GM19328 (cell line): Measurements from ENCODE around the gene SPOCK1.
"Not testable (repeated sequence)": the region's sequence is repeated elsewhere in the genome, so short reads cannot be mapped to it uniquely, and the experiment has no call there.

Experiments
- ATAC-seq: cut with Tn5 transposase; IDR thresholded peaks from one replicate; pipeline ENCODE4 v1.9.1; 2021; ENCODE audit warnings: mild to moderate bottlenecking, moderate library complexity; ENCODE audit not compliant: unreplicated experiment

Gene SPOCK1

DNA sequence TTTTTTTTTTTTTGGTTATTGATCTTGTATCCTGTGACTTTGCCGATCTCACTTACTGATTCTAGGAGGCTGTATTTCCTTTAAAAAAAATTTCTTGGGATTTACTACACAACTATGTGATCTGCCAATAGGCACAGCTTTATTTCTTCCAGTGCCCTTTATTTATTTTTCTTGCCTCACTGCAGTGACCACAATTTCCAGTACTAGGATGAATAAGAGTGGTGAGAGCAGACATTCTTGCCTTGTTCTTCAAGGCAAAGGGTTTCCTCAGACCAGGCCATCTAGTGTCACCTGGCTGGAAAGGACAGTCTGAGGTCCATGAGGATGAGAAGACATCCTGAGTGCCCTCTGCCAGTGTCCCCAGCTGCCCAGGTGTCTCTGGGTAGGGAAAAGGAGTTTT is 265.4 kb downstream of the SPOCK1 start:
- ATAC-seq = no peak

DNA sequence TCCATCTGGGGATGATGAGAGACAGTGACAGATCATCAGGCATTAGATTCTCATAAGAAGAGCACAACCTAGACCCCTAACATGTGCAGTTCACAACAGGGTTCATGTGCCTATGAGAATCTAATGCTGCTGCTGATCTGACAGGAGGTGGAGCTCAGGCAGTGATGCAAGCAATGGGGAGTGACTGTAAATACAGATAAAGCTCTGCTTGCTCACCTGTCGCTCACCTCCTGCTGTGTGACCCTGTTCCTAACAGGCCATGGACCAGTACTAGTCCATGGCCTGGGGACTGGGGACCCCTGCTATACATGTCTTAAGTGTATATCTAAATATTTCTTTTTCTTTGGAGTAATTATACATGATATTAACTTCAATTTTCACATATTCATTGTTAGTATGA is 265.8 kb downstream of the SPOCK1 start:
- ATAC-seq = not testable (repeated sequence)

DNA sequence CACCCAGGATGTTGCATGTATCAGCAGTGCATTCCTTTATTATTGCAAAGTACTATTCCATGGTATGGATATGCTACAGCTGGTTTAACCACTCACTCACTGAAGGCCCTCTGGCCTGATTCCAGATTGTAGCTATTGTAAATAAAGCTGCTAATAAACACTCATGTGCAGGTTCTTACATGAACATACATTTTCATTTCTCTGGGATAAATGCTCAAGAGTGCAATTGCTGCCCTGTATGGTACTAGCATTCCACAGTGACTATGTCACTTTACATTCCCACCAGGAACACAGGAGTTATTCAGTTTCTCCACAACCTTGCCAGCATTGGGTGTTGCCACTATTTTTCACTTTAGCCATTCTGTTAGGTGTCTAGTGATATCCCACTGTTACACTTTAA is 267.6 kb downstream of the SPOCK1 start:
- ATAC-seq = no peak

DNA sequence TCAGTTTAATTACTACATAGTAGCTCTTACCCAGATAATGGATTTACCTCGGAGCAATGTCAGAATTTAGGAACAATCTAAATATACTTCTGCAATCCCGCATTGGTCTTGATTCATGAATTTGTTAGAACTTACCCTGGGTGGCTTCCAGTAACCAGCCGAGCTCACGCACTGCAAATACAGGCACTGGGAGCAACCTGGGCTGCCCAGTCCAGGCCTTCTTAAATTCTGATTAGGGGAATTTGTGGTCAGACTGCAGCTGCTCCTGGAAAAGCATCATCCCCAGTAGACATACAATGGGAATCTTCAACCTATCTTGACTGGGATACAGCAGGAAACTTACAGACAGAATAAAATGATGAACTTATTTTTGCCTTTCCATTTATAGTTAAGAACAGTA is 270.3 kb downstream of the SPOCK1 start:
- no peak for ATAC-seq

DNA sequence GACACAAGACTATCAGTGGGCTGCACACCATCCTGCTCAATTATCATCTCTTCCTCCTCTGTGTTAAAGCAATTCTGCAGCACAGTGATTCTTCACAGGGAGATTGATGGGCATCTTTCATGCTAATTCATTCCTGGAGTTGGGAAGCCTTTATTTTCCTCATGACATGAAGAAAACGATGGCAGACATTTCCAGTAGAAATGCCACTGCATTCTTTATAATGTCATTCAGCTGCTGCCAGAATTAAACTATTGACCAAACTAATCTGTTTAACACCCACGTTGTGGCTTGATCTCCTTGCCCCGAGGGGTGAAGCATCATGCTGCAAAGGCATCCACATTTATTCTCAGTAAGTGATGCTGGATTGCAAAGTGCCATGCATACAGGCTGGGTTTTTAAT is 273.0 kb downstream of the SPOCK1 start:
- ATAC-seq = no peak

DNA sequence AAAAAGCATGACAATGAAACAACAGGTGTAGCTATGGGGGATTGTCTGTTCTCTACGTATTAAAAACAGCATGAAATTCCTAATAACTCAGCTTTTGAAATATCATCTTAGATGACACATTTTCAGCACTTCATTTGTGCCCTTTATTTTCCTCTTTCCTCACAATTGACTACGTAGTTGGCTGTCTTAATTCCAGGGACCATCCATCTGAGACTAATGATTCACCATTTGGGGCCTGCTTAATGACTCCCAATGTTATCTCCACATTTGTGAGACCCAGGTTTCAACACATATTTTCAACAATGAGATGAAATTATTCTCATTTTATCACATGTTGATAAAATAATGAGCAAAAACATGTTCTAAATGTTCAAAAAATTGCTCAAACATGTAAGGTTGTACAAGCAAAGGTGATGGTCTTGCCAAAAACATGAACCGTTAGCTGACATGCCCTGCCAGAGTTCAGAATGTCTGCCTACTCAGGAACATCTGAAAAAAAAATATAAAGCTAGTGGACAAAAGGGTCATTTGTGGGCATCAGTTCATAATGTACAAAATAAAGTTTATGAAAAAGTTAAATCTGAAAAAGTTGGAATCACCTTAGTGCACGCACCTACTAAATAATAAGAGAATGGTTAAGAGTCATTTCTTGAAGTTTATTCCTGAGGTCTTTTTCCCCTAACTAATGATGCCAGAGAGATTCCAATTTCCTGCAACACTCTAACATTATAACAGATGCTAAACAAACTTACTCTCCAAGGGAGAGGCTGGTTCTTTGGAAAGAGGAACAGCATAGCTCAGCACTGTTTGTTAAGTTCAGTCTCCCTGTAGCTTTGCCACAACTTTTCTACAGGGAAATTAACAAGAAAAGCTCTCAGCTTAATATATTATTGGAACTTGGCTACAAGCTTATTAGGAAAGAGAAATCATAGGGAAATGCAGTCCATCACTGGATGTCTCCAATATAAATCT is 275.5 kb downstream of the SPOCK1 start:
- ATAC-seq = no peak

DNA sequence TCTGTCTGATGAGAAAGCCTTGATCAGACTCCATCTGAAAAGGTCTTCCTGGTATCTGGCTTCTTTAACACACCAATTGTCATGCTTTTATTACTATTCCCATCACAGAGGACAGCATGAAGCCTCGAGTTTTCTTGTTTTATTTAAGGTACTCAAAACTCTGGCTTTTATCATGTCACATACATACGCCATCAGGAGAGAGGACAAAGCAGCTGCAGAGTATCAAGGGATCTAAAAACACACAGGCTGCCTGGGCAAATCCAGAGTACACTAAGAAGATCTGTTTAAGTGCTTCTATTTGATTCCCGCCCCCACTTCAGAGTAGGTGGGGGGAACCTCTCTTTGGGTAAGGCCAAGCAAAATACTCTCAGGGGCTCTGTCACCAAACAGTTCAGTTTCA is 277.2 kb downstream of the SPOCK1 start:
- ATAC-seq = no peak

DNA sequence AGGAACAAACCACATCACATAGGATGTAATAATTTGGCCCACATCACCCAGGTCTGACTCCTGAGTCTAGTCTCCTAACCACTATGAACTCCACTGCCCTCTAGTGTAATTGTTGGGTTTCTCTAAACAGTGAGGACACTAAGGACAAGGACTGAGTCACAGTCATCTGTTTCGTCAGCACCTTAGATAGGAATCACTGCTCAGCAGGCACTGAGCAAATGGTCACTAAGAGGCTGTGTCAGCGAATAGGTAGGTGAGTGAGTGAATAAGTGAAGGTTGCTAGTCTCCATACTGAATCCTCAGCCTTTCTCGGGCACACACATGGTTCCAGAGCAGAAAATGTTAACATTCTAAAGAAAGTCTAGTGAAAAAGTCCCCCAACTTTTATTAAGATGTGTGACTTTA is 278.6 kb downstream of the SPOCK1 start:
- peak; percentile 83 for ATAC-seq

DNA sequence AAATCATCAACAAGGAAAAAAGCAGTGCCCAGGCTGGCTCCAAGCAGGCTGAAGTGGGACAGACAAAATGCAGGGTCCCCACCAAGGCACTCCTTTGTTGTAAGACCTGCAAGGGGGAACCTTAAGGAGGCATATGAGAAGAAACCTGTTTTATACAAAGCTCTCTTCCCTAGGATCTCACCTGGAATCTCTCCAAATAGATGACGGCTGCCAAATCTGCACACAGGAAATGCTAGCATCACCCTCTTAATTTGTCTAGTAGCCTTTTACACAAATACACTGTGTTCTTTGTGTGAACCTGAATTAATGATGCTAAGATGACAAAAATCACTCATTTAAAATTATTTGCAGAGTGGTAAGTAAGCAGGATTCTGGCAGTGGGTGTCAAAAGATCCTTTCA is 280.2 kb downstream of the SPOCK1 start:
- no peak for ATAC-seq

DNA sequence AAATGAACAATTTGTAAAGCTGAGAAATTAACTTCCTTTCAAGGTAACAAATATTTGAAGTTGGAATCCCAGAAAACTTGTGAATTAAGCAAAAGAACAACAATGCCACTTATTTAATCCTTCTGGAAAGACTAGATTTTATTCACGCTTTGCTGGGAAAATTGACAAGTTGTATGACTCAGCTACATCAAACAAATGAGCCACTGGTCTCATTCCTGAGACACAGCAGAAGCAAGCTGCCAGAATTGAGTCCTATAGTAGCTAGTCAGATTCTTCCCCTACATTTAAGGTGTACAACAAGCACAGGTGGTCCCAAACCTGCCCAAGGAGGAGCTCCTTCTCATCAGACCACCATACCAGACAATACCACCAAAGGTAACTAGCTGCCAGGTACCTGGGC is 280.7 kb downstream of the SPOCK1 start:
- ATAC-seq = no peak

DNA sequence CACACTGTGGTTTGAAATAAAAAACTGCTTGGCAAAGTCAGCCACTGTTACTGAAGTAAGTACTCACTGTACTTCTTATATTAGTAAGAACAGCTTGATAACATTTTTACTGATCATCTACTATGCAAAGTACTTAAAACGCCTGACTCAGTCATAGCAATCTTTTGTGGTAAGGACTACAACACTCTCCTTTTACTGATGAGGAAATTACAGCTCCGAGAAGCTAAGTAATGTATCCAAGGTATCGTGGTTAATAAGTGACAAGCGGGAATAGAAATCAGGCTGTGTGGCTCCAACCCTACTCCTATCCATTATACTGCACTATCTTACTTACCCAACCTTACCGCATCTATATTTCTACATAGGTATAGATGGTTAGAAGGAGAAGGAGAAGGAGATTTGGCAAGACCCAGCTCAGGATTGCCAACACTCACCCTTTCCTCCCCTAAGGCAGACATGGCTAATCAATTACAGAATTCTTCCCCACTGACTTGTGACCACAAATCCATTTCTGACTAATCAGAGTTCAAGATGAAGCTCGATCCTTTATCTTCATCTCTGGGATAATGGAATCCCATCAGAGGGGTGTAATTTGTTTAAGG is 281.4 kb downstream of the SPOCK1 start:
- ATAC-seq = no peak

DNA sequence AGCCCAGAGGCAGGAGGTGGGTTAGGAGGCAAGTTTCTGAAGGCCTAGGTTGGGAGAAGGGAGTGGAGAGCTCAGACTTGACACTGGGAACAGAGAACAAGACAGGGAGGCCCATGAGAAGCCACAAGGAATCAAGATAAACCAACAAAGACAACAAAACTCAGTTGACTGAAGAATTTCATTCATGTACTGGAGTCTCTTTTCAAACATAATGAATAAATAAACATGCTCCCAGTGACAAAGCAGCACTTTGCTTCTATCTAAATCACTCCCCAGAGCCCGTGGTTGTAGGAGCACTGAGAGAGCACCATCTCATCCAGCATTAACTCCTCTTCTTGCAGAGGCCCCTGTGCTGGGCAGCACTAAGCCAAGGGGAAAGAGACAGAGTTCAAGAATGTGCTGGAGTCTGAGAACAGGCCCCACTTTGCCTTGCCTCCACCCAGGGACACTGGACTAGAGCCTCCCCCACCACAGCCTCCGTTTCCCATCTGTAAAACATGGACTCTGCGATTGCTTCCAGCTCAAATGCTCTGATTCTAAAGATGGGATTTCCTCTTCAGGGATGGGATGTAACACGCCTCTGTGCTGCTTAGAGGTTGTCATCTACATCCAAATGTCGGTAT is 282.0 kb downstream of the SPOCK1 start:
- ATAC-seq = no peak

DNA sequence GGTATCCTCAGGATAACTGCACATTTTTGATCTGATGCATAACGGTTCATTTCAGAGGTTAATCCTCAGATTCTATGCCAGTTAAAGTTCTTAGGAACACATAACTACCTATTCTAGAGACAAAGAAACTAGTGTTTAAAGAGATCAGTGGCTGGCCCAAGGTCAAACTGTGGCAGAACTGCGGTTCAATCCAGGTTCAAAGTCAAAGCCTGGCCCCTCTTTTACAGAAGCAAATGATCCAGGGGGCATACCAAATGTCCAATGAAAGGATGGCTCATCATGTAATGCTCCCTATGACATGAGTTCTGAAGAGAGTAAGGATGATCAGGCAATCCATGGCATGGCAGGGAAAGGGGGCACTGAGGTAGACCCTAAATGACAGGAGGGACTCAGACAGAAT is 283.3 kb downstream of the SPOCK1 start:
- ATAC-seq = no peak

DNA sequence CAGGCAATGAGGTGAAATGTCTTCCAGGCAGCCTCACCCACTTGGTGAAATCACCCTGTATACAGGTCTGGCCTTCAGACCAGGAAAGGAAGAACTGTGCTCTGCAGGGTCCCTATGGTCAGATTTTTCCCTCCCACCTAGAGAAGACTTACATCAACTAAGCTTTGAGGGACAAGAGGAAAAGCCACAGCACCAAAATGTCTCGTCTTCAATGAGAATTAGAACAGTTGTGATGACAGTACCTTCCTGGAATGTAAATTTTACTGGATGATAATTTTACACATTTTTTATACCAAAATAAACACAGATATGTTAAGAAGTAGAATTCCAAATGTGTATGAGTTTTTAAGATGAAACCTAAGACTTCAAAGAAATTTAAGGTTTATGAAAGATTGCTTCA is 283.9 kb downstream of the SPOCK1 start:
- no peak for ATAC-seq

DNA sequence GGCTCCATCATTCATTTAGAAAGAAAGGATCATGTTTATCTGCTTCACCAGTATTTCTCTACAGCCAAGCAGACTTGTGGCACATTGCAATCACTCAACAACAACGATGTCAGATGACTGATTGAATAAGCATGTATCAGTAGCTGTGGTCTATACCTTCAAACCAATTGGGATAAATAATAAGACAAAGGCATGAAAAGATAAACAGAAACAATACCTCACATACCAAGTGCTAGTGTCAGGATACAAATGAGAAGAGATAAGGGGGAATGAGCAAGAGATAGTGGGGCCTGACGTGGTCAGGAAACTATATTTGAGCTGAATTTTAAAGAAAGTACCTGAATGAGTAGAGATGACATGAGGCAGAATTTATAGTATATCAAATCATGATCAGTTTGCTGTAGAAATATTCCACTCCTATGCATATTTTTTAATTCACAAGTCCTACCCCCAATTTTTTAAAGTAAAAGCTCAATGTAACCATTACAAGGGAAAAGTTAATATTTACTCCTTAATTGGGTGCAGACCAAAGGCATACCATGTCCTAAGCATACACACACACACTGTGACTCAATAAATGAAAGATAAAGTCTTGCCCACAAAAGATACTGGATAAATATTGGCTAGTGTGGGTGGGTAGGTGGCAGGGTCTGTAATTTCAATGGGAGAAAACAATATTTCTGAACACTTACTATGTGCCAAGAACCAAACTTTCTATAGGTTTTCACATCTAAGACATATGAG is 284.5 kb downstream of the SPOCK1 start:
- no peak for ATAC-seq

DNA sequence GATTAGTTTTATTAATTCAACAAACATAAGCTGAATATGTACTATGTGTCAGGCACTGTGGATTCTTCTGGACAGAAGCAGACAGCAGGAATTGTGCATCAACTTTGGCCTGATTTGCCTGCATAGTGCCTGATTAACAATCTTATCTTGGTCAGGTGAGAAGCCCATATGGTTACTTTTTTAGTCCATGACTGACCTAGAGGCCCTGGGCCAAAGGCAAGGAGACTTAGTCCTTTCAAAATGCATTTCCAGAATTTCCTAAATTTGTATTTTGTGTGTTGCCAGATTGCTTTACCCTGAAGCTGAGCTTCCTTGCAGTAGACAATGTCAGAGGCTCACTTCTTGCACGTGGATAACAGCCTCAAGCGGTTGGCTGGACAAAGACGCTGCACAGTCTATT is 286.7 kb downstream of the SPOCK1 start:
- no peak for ATAC-seq

DNA sequence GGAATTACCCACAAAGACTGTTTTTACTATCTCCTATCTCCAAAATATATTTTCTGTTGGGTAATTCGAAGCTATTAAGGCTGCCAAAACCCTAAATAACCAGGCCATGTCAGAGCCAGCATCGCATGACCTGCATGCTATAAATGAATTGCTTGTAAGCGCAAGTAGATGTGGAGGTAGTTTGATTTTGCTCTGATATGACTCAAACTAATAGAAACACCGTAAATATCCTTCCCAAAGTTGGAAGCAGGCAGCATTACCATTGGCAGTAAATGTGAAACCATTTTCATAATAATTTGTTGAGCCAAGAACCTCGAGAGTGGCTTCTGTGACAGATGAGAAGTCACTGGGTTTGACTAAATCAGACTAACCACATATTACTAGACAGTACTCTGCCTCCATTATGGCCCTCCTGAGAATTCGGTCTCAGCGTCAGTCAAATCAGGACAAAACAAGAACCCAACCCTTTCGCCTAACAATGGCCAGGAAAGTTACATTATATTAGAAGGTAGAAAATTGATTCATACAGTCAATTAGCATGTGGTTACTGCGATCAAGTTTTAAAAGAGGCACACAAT is 289.8 kb downstream of the SPOCK1 start:
- no peak for ATAC-seq

DNA sequence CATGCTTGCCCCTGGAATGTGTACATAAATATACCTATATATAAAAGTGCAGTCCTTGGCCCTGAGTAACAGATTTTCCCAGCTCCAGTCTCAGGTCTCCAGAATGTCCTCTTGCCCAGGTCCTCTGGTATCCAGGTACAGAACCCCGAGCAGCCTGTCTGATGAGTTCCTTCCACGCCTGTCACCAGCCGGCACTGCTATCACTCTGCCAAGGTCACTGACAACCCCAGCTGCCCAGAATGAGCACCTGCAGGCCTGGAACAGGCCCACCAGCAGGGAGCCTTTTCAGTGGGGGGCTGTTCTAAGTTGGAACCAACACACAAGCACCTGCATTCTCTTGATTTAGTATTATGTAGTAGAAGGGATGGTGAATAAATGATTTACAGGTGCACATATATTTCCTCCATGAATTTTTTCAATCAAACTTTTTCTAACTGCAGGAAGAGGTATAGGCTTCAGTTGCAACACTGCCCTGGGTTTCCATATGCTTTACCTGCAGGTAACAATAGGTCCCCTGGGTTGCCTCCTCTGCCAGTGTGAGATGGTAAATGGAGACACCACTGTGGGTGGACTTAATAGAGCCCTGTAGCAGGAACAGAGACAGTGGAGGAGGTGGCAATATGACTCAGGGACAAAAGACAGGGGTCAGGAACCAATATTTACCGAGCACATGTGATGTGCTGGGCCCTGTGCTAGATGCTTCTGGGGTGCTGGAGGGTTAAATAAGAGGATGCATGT is 291.9 kb downstream of the SPOCK1 start:
- ATAC-seq = no peak

DNA sequence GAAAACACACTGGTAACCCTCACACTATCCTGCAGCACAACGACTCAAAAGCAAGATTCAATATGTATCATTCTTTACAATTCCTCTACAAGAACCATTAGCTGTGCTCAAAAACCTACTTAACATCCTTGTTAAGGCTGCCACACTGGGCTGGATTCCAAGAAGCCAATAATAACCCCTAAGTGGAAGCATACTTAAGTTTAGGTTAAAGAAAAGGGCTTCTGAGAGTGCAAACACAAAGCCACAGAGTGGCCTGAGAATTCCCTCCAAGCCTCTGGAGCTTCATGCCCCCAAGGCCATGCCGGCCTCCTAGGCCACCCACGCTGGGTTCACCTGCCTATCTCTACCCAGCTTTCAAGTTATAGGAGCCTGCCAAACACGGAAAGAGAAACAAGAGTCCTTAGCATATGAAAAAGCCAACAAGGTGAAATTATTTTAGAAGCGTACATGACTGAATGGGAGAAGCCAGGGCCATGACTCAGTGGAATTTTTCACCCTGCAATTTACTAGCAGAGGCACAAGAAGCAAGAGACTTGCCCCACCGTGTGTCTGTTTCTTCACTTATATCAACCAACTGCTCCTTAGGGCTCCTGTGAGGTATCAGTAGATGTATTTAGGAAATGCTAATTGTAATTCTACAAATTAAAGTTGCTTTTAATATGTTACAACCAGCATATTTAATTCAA is 293.0 kb downstream of the SPOCK1 start:
- no peak for ATAC-seq
